HL-60 (cell line): ENCODE results near the gene OSER1.

Experiments used
- POLR2AphosphoS5 ChIP-seq: IDR thresholded peaks from 2 replicates; pipeline ENCODE4 v1.6.1; 2012; ENCODE audit warnings: low read depth
- TF ChIP-seq, protein P1 (sequence below): IDR thresholded peaks from one replicate; pipeline ENCODE4 v1.5.1; 2011; ENCODE audit warnings: low read length, control low read depth, inconsistent platforms; ENCODE audit not compliant: insufficient read depth

DNA sequence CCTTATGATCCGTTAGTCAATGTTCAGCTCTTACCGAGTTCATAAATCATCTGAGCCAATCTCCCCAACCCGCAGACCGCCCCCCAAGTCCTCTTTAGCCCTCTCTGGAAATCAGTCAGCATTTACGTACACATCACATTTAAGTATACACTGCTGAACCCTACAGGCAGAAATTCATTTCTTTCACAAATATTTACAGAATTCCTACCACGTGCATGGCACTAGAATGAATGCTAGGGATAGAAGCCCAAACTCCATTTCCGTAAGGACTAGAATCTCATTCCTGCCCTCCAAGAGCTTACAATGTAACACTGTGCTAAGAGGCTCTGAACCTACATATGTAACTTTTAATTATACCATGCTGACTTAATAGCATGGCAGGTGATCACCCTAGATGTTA lies 1.8 kb downstream of the OSER1 start:
- TF ChIP-seq, protein P1, sequence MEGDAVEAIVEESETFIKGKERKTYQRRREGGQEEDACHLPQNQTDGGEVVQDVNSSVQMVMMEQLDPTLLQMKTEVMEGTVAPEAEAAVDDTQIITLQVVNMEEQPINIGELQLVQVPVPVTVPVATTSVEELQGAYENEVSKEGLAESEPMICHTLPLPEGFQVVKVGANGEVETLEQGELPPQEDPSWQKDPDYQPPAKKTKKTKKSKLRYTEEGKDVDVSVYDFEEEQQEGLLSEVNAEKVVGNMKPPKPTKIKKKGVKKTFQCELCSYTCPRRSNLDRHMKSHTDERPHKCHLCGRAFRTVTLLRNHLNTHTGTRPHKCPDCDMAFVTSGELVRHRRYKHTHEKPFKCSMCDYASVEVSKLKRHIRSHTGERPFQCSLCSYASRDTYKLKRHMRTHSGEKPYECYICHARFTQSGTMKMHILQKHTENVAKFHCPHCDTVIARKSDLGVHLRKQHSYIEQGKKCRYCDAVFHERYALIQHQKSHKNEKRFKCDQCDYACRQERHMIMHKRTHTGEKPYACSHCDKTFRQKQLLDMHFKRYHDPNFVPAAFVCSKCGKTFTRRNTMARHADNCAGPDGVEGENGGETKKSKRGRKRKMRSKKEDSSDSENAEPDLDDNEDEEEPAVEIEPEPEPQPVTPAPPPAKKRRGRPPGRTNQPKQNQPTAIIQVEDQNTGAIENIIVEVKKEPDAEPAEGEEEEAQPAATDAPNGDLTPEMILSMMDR = no peak
- TF ChIP-seq POLR2AphosphoS5 = no peak
